Measurements from ENCODE around the gene RUNDC3A.

The RUNDC3A gene

DNA sequence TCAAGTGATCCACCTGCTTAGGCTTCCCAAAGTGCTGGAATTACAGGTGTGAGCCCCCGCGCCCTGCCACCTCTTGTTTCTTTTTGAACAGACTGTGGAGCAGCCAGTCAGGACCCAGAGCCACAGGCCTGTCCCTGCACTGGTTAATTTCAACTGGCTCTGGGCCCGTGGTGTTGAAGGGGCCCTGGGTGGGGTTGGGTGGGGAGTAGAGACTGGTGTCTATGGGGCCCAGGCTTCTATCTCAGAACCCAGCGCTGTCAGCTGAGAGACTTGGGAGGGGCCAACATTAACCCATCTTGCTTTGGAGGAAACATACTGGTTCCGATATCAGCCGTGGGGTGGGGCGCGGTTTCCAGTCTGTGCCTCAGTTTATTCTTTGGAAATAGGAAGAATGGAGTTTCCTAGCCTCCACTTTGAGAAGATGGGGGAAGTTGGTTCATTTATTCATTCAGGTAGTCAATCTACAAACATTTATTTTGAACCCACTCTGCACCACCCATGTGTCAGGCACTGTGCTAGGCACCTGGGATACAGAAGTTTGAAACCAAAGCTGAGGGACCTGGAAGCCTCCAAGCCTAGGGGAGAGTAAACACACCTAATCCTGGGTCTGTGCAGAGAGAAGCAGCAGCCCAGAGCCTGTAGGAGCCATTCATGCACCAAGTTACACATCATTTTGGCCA is 24.9 kb upstream of the RUNDC3A start:
- H3K9ac ChIP-seq (ENCODE audit: low read length), result no peak overlapping the region
- no peaks in the 10 kb centered on the region for H3K36me3 ChIP-seq (ENCODE audit: control insufficient read depth, insufficient read depth, low read length)
- no peak overlapping the region for H3K27ac ChIP-seq (ENCODE audit: low read depth, low read length)
- H3K27me3 ChIP-seq (ENCODE audit: control insufficient read depth, insufficient read depth, low read length), result no peaks in the 10 kb centered on the region
- H3K4me1 ChIP-seq (ENCODE audit: control insufficient read depth, insufficient read depth, low read length), result peaks cover 12% of the 10 kb centered on the region
- no peak overlapping the region for H3K4me3 ChIP-seq (ENCODE audit: low read depth, low read length)
- H3K9me3 ChIP-seq (ENCODE audit: control insufficient read depth, insufficient read depth, low read depth, low read length), result no peaks in the 10 kb centered on the region

- Histone ChIP-seq H3K9ac (ENCODE audit: low read length) (no peak overlapping the region), H3K4me3 (ENCODE audit: low read depth, low read length) (no peak overlapping the region), H3K27ac (ENCODE audit: low read depth, low read length) (no peak overlapping the region), H3K27me3 (ENCODE audit: control insufficient read depth, insufficient read depth, low read length) (no peaks in the 10 kb centered on the region), H3K9me3 (ENCODE audit: control insufficient read depth, insufficient read depth, low read depth, low read length) (no peaks in the 10 kb centered on the region), H3K36me3 (ENCODE audit: control insufficient read depth, insufficient read depth, low read length) (no peaks in the 10 kb centered on the region), H3K4me1 (ENCODE audit: control insufficient read depth, insufficient read depth, low read length) (peaks cover 12% of the 10 kb centered on the region)
These were observed 24.4 kb upstream of the RUNDC3A start for GRCh38 chr17:44284024-44284400.

DNA sequence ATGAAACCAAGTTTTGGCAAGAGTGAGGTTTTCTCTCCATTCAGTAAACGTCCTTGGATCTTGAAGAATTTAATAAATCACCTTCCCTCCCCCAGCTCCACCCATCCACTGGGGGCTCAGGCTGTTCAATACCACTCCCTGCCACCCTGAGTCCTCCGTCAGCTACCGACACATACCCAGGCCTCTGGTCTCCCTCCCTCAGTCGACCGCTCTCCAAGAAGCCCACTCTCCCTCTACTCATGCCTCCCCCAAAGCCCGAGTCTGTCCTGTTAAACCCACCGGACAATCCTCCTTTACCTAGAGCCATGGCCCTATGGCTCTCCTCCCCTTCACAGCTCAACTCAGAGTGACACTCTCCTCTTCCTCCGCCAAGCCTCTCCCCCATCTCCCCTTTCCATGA is 20.8 kb upstream of the RUNDC3A start:
- Histone ChIP-seq H3K4me1 (ENCODE audit: control insufficient read depth, insufficient read depth, low read length) (no peaks in the 10 kb centered on the region), H3K27me3 (ENCODE audit: control insufficient read depth, insufficient read depth, low read length) (no peaks in the 10 kb centered on the region), H3K9me3 (ENCODE audit: control insufficient read depth, insufficient read depth, low read depth, low read length) (no peaks in the 10 kb centered on the region), H3K27ac (ENCODE audit: low read depth, low read length) (no peak overlapping the region), H3K4me3 (ENCODE audit: low read depth, low read length) (no peak overlapping the region), H3K36me3 (ENCODE audit: control insufficient read depth, insufficient read depth, low read length) (no peaks in the 10 kb centered on the region), H3K9ac (ENCODE audit: low read length) (no peak overlapping the region)

DNA sequence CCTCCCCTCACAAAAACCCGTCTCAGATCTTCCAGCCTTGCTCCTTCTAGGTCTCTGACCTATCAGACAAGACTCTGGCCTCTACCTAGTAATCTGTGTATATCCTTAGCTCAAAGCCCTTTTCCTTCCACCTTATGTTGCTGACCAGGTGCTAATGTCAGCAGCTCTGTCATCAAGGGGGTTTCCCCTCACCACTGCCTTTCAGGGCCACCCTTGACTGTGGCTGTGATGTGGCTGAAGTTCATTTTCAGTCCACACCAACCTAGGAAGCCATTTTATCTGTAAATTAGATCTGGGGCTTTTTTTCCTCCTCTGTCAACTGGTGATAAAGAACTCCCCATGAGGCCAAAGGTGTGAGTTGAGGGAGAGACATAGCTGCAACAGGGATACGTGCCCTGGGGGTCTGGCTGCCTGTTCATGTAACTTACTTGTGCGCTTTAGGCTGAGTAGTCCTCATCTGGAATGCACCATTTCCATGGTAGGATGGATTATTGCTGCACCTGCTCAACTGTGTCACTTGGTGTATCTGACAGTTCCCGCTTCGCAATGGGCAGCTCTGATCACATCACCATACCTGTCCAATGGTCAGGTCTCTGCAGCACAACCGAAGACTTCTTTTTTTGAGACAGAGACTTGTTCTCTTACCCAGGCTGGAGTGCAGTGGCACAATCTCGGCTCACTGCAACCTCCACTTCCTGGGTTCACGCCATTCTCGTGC is 14.7 kb upstream of the RUNDC3A start:
- no peaks in the 10 kb centered on the region for H3K9me3 ChIP-seq (ENCODE audit: control insufficient read depth, insufficient read depth, low read depth, low read length)
- no peaks in the 10 kb centered on the region for H3K36me3 ChIP-seq (ENCODE audit: control insufficient read depth, insufficient read depth, low read length)
- no peak overlapping the region for H3K9ac ChIP-seq (ENCODE audit: low read length)
- H3K4me1 ChIP-seq (ENCODE audit: control insufficient read depth, insufficient read depth, low read length), result no peaks in the 10 kb centered on the region
- no peaks in the 10 kb centered on the region for H3K27me3 ChIP-seq (ENCODE audit: control insufficient read depth, insufficient read depth, low read length)
- H3K27ac ChIP-seq (ENCODE audit: low read depth, low read length), result no peak overlapping the region
- no peak overlapping the region for H3K4me3 ChIP-seq (ENCODE audit: low read depth, low read length)

DNA sequence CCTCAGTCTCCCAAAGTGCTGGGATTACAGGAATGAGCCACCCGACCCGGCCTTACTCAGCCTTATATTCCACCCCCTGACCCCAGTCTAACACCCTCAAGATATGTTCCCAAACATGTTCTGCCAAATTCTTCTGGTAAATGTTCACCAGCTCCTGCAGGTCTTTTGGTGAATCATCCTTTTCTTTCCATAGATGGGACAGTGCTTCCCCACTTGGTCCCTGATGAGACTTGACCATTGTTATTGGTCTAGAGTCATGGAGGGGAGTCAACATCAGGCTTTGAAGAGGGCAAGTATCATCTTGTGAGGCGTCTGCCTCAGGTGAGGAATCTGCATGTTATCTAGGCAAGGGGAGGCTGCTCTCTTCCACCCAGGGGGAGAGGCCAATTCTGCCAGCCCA is 10.4 kb upstream of the RUNDC3A start:
- Histone ChIP-seq H3K9ac (ENCODE audit: low read length) (no peak overlapping the region), H3K27me3 (ENCODE audit: control insufficient read depth, insufficient read depth, low read length) (no peaks in the 10 kb centered on the region), H3K4me1 (ENCODE audit: control insufficient read depth, insufficient read depth, low read length) (no peaks in the 10 kb centered on the region), H3K36me3 (ENCODE audit: control insufficient read depth, insufficient read depth, low read length) (no peaks in the 10 kb centered on the region), H3K9me3 (ENCODE audit: control insufficient read depth, insufficient read depth, low read depth, low read length) (no peaks in the 10 kb centered on the region), H3K27ac (ENCODE audit: low read depth, low read length) (no peak overlapping the region), H3K4me3 (ENCODE audit: low read depth, low read length) (no peak overlapping the region)

DNA sequence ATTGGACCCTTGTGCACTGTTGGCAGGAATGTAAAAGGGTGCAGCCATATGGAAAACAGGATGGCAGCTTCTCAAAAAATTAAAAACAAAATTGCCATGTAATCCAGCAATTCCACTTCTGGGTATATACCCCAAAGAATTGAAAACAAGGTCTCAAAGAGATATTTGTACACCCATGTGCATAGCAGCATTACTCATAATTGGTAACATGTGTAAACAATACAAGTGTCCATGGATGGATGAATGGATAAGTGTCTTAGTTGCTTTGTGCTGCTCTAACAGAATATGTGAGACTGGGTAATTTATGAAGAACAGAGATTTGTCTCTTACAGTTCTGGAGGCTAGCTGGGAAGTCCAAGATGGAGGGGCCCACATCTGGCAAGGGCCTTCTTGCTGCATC is 3.8 kb upstream of the RUNDC3A start:
- no peak overlapping the region for H3K9ac ChIP-seq (ENCODE audit: low read length)
- H3K27me3 ChIP-seq (ENCODE audit: control insufficient read depth, insufficient read depth, low read length), result peaks cover 8% of the 10 kb centered on the region; the same call in 1 of the 2 replicates
- no peak overlapping the region for H3K27ac ChIP-seq (ENCODE audit: low read depth, low read length)
- H3K9me3 ChIP-seq (ENCODE audit: control insufficient read depth, insufficient read depth, low read depth, low read length), result no peaks in the 10 kb centered on the region
- peaks cover 15% of the 10 kb centered on the region for H3K4me1 ChIP-seq (ENCODE audit: control insufficient read depth, insufficient read depth, low read length)
- H3K36me3 ChIP-seq (ENCODE audit: control insufficient read depth, insufficient read depth, low read length), result no peaks in the 10 kb centered on the region
- no peak overlapping the region for H3K4me3 ChIP-seq (ENCODE audit: low read depth, low read length)

GRCh38 chr17:44307387-44308186 is 814 bp upstream of the RUNDC3A start:
- H3K4me3 ChIP-seq (ENCODE audit: low read depth, low read length), result peak overlapping the region; percentile 76
- H3K9ac ChIP-seq (ENCODE audit: low read length), result peak overlapping the region; percentile 35
- peaks cover 14% of the 10 kb centered on the region; the same call in 1 of the 2 replicates for H3K27me3 ChIP-seq (ENCODE audit: control insufficient read depth, insufficient read depth, low read length)
- no peaks in the 10 kb centered on the region for H3K9me3 ChIP-seq (ENCODE audit: control insufficient read depth, insufficient read depth, low read depth, low read length)
- H3K27ac ChIP-seq (ENCODE audit: low read depth, low read length), result no peak overlapping the region
- H3K4me1 ChIP-seq (ENCODE audit: control insufficient read depth, insufficient read depth, low read length), result peaks cover 33% of the 10 kb centered on the region
- H3K36me3 ChIP-seq (ENCODE audit: control insufficient read depth, insufficient read depth, low read length), result no peaks in the 10 kb centered on the region

- no peaks in the 10 kb centered on the region for H3K36me3 ChIP-seq (ENCODE audit: control insufficient read depth, insufficient read depth, low read length)
- H3K4me1 ChIP-seq (ENCODE audit: control insufficient read depth, insufficient read depth, low read length), result peaks cover 36% of the 10 kb centered on the region
- H3K27me3 ChIP-seq (ENCODE audit: control insufficient read depth, insufficient read depth, low read length), result peaks cover 24% of the 10 kb centered on the region
- H3K4me3 ChIP-seq (ENCODE audit: low read depth, low read length), result peak overlapping the region; percentile 52
- H3K27ac ChIP-seq (ENCODE audit: low read depth, low read length), result no peak overlapping the region
- H3K9me3 ChIP-seq (ENCODE audit: control insufficient read depth, insufficient read depth, low read depth, low read length), result no peaks in the 10 kb centered on the region
- H3K9ac ChIP-seq (ENCODE audit: low read length), result no peak overlapping the region
These were observed 464 bp downstream of the RUNDC3A start for GRCh38 chr17:44308865-44309264.

GRCh38 chr17:44309472-44309871 is 1.1 kb downstream of the RUNDC3A start:
- H3K36me3 ChIP-seq (ENCODE audit: control insufficient read depth, insufficient read depth, low read length), result no peaks in the 10 kb centered on the region
- H3K9me3 ChIP-seq (ENCODE audit: control insufficient read depth, insufficient read depth, low read depth, low read length), result no peaks in the 10 kb centered on the region
- H3K4me1 ChIP-seq (ENCODE audit: control insufficient read depth, insufficient read depth, low read length), result peaks cover 36% of the 10 kb centered on the region
- H3K27ac ChIP-seq (ENCODE audit: low read depth, low read length), result no peak overlapping the region
- H3K27me3 ChIP-seq (ENCODE audit: control insufficient read depth, insufficient read depth, low read length), result peaks cover 30% of the 10 kb centered on the region
- no peak overlapping the region for H3K9ac ChIP-seq (ENCODE audit: low read length)
- peak overlapping the region; percentile 52; the same call in 1 of the 2 replicates for H3K4me3 ChIP-seq (ENCODE audit: low read depth, low read length)

- no peaks in the 10 kb centered on the region for H3K9me3 ChIP-seq (ENCODE audit: control insufficient read depth, insufficient read depth, low read depth, low read length)
- no peak overlapping the region for H3K9ac ChIP-seq (ENCODE audit: low read length)
- H3K27me3 ChIP-seq (ENCODE audit: control insufficient read depth, insufficient read depth, low read length), result peaks cover 37% of the 10 kb centered on the region
- no peaks in the 10 kb centered on the region for H3K36me3 ChIP-seq (ENCODE audit: control insufficient read depth, insufficient read depth, low read length)
- no peak overlapping the region for H3K27ac ChIP-seq (ENCODE audit: low read depth, low read length)
- H3K4me1 ChIP-seq (ENCODE audit: control insufficient read depth, insufficient read depth, low read length), result peaks cover 39% of the 10 kb centered on the region
- no peak overlapping the region for H3K4me3 ChIP-seq (ENCODE audit: low read depth, low read length)
These were observed 1.8 kb downstream of the RUNDC3A start for GRCh38 chr17:44310188-44310587.
